Astrocyte of the spinal cord (primary cell): ENCODE data around the gene DIP2A.

Experiments used
- DNase-seq: peaks from one replicate; pipeline ENCODE4 v3.0.0; 2011; ENCODE audit warnings: low read depth, low spot score
- H3K4me3 ChIP-seq: 2 replicates; pipeline ENCODE4 v1.5.1; 2011; ENCODE audit warnings: low read depth, mild to moderate bottlenecking, low read length, moderate library complexity
- in situ Hi-C: cut with HindIII; loops from 2 replicates; pipeline ENCODE4 v1.10.0; 2017; ENCODE audit warnings: low sequenced_read_pairs
- TF ChIP-seq, protein P1 (sequence below): IDR thresholded peaks from 2 replicates; pipeline ENCODE4 v1.5.1; 2012; ENCODE audit warnings: low read depth, mild to moderate bottlenecking, low read length, inconsistent platforms

DIP2A gene

DNA sequence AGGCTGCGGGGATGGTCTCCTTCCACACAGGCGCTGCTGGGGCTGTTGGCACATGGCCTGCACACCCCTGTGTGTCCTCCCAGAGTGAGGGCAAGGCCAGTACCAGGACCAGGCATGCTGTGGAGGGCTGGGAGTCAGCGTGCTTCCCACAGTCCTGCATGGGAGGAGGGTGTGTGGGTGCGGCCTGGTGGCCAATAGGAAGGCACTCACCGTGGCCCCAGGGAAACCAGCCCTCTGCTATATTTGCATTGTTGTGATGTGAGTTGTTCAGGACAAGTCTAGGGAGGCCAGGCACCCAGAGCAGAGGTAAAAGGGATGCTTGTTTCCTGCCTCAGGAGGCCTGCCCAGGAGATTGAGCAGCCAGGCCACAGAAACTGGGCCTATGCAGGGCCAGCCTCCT is 86.7 kb downstream of the DIP2A start:
- in situ Hi-C loops = no loop called here
- TF ChIP-seq, protein P1, sequence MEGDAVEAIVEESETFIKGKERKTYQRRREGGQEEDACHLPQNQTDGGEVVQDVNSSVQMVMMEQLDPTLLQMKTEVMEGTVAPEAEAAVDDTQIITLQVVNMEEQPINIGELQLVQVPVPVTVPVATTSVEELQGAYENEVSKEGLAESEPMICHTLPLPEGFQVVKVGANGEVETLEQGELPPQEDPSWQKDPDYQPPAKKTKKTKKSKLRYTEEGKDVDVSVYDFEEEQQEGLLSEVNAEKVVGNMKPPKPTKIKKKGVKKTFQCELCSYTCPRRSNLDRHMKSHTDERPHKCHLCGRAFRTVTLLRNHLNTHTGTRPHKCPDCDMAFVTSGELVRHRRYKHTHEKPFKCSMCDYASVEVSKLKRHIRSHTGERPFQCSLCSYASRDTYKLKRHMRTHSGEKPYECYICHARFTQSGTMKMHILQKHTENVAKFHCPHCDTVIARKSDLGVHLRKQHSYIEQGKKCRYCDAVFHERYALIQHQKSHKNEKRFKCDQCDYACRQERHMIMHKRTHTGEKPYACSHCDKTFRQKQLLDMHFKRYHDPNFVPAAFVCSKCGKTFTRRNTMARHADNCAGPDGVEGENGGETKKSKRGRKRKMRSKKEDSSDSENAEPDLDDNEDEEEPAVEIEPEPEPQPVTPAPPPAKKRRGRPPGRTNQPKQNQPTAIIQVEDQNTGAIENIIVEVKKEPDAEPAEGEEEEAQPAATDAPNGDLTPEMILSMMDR = no peak
- H3K4me3 ChIP-seq = no peak overlapping the region
- DNase-seq = no peak

DNA sequence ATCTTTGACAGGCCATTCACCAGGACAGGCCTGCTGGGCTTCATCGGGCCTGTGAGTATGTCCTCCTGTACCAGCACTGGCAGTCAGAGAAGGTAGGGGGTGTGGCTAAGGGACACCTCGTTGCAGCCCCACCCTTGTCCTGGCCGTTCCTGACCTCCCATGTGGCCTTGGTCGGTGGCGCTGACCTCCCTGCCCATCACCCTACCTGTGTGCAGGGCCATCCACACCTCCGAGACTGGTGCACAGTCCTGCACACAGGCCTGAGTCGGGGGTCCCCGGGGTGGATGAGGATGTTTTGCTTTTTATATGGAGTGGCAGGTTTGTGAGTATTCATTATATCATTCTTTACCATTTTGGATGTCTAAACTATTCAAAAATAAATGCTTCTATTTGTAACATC is 87.2 kb downstream of the DIP2A start:
- in situ Hi-C loops = no loop called here
- no peak overlapping the region for H3K4me3 ChIP-seq
- DNase-seq = no peak
- TF ChIP-seq, protein P1 = no peak

DNA sequence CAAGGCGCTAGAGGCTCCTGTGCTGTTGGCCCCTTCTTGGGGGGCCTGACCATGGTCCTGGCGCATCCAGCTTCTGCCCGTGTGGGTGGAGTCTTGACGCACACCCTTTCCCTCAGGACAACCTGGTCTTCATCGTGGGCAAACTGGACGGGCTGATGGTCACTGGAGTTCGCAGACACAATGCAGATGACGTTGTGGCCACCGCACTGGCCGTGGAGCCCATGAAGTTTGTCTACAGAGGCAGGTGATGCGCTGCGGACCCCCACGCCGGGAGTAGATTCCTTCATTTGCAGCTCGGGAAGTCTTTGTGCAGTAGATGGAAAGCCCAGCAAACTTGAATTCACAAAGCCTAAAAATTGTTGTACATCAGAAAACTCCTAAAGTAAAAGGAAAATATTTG is 88.1 kb downstream of the DIP2A start:
- in situ Hi-C loops = no loop called here
- no peak for DNase-seq
- H3K4me3 ChIP-seq = no peak overlapping the region
- TF ChIP-seq, protein P1 = no peak

DNA sequence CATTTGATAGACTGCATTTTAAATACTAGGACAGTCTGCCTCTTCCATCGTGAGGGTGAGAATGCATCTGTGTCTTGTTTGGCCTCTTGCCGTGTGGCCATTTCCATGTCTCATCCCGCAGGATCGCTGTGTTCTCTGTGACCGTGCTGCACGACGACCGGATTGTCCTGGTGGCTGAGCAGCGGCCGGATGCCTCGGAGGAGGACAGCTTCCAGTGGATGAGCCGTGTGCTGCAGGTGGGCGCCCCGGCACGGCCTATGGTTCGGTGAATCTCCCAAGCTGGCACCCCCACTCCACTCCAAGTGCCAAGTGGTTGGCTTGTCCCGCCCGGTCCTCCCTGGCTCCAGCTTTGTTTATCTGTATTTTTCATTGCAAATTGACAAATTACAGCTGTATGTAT is 91.0 kb downstream of the DIP2A start:
- in situ Hi-C loops = no loop called here
- TF ChIP-seq, protein P1 = no peak
- no peak overlapping the region for H3K4me3 ChIP-seq
- DNase-seq = no peak

DNA sequence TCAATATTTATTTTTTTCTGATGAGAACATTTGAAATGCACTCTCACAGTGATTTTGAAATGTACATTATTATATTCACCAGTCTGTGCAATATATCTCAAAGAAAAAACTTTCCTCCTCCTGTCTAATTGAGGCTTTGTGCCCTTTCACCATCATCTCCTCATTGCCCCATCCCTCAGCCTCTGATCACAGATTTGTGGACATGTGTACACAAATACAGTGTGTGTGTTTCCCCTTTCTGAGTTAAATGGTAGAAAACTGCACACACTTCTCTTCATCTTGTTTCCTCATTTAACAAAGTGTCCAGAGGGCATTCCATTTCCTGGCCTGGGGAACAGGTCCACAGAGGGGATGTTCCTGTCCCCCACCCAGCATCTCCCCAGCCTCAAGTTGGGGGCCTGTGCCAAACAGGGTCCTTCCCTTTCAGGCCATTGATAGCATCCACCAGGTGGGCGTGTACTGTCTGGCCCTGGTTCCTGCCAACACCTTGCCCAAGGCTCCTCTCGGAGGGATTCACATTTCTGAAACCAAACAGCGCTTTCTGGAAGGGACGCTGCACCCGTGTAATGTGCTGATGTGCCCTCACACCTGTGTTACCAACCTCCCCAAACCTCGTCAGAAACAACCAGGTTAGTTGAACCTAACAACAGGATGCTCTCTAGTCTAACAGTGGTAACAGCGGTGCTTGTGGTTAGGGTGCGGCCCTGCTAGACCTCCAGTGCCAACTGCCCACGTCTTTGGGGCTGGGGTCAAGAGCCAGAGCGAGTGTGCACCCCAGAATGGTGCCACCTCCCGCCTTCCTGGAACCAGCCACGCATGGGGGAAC is 91.6 kb downstream of the DIP2A start:
- no peak overlapping the region for H3K4me3 ChIP-seq
- in situ Hi-C loops = no loop called here
- DNase-seq = no peak
- TF ChIP-seq, protein P1 = no peak

DNA sequence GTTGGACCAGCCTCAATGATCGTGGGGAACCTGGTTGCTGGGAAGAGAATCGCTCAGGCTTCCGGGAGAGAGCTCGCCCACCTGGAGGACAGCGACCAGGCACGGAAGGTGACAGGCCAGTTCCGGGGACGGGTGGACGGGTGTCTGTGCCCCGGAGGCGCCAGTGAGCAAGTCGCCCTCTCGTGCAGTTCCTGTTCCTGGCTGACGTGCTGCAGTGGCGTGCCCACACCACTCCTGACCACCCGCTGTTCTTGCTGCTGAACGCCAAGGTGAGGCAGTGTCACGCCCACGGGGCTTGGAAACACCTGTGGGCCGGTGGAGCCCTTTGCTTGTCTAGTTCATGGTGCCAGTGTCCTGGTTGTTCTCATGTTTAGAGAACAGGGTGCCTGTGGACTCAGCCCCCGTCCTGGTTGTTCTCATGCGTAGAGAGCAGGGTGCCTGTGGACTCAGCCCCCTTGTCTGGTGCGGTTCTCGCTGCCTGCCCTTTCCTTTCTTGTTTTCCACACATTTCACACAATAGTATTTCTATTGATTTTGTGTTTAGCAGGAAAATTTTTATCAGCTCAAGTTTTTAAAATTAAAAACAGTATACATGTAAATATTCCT is 93.0 kb downstream of the DIP2A start:
- TF ChIP-seq, protein P1 = no peak
- DNase-seq = no peak
- in situ Hi-C loops = no loop called here
- no peak overlapping the region for H3K4me3 ChIP-seq
